ENCODE measurements around the gene LRRC28.

- TF ChIP-seq CTCF (IDR thresholded peaks at IDR 0.05; ENCODE audit: low read depth, low read length, poor library complexity, severe bottlenecking): no peak
- no peak for TF ChIP-seq EZH2phosphoT487 (IDR thresholded peaks at IDR 0.05; ENCODE audit: borderline replicate concordance, low read length)
These were observed 60.9 kb downstream of the LRRC28 start for GRCh38 chr15:99312228-99312627.

Measured in DOHH2 (cell line).